ENCODE data around the gene HAUS6.

DNA sequence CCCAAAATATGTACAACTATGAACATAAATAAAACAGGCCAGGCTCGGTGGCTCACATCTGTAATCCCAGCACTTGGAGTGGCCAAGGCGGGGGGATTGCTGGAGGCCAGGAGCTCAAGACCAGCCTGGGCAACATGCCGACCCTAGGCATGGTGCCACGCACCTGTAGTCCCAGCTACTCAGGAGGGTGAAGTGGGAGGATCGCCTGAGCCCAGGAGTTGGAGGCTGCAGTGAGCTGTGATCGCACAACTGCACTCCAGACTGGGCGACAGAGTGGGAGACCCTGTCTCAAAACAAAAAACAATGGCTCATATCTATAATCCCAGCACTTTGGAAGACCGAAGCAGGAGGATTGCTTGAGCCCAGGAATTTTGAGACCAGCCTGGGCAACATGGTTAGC is 1.5 kb downstream of the HAUS6 start:
- TF ChIP-seq GATA2 (IDR thresholded peaks at IDR 0.05; ENCODE audit: low read depth, low read length), result no peak
- TF ChIP-seq GATA3 (IDR thresholded peaks at IDR 0.05; ENCODE audit: low read depth, low read length), result no peak
